ENCODE data around the gene FXN.

- TF ChIP-seq, protein P1, sequence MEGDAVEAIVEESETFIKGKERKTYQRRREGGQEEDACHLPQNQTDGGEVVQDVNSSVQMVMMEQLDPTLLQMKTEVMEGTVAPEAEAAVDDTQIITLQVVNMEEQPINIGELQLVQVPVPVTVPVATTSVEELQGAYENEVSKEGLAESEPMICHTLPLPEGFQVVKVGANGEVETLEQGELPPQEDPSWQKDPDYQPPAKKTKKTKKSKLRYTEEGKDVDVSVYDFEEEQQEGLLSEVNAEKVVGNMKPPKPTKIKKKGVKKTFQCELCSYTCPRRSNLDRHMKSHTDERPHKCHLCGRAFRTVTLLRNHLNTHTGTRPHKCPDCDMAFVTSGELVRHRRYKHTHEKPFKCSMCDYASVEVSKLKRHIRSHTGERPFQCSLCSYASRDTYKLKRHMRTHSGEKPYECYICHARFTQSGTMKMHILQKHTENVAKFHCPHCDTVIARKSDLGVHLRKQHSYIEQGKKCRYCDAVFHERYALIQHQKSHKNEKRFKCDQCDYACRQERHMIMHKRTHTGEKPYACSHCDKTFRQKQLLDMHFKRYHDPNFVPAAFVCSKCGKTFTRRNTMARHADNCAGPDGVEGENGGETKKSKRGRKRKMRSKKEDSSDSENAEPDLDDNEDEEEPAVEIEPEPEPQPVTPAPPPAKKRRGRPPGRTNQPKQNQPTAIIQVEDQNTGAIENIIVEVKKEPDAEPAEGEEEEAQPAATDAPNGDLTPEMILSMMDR (IDR thresholded peaks at IDR 0.05), result no peak
- no peak for TF ChIP-seq POLR2A (IDR thresholded peaks at IDR 0.05)
Observed at GRCh38 chr9:69079186-69079585, 43.6 kb downstream of the FXN start.
